ENCODE data around the gene BTBD17. TPM values are rescaled to one million over a fixed set of nuclear protein-coding genes. Genes with fewer than 3 reads are reported as not detected.

BTBD17 gene
- total RNA-seq, 2 donors from 2014 or later = 0.18 TPM; not detected in 1

GRCh38 chr17:74356646-74357465, 4.8 kb downstream of the BTBD17 start:
- Histone ChIP-seq H3K36me3 (ENCODE audit: control insufficient read depth, insufficient read depth, low read length) (no peaks in the 10 kb centered on the region), H3K9me3 (ENCODE audit: control insufficient read depth, low read length) (no peaks in the 10 kb centered on the region), H3K4me3 (ENCODE audit: low read length) (peak overlapping the region; percentile 40), H3K27ac (ENCODE audit: low read depth, low read length) (no peak overlapping the region), H3K9ac (ENCODE audit: extremely low read depth, low read length, poor library complexity, severe bottlenecking) (no peak overlapping the region), H3K4me1 (ENCODE audit: control insufficient read depth, insufficient read depth, low read length) (no peaks in the 10 kb centered on the region), H3K27me3 (ENCODE audit: control insufficient read depth, insufficient read depth, low read length, poor library complexity, severe bottlenecking) (peaks cover 70% of the 10 kb centered on the region)
- TF ChIP-seq, protein P1, sequence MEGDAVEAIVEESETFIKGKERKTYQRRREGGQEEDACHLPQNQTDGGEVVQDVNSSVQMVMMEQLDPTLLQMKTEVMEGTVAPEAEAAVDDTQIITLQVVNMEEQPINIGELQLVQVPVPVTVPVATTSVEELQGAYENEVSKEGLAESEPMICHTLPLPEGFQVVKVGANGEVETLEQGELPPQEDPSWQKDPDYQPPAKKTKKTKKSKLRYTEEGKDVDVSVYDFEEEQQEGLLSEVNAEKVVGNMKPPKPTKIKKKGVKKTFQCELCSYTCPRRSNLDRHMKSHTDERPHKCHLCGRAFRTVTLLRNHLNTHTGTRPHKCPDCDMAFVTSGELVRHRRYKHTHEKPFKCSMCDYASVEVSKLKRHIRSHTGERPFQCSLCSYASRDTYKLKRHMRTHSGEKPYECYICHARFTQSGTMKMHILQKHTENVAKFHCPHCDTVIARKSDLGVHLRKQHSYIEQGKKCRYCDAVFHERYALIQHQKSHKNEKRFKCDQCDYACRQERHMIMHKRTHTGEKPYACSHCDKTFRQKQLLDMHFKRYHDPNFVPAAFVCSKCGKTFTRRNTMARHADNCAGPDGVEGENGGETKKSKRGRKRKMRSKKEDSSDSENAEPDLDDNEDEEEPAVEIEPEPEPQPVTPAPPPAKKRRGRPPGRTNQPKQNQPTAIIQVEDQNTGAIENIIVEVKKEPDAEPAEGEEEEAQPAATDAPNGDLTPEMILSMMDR (conservative IDR thresholded peaks at IDR 0.05) = peak; percentile 32
- H3K27me3 Mint-ChIP-seq (ENCODE audit: insufficient read depth) = peaks cover 79% of the 10 kb centered on the region
- peak overlapping the region; percentile 47 for H3K4me3 Mint-ChIP-seq
- H3K36me3 Mint-ChIP-seq (ENCODE audit: low read depth) = no peaks in the 10 kb centered on the region
- no peaks in the 10 kb centered on the region for H3K9me3 Mint-ChIP-seq
- peaks cover 2% of the 10 kb centered on the region for H3K4me1 Mint-ChIP-seq
- 6 to 8% methylated on average over 70 to 105 of the region's 105 CpGs for WGBS, 2 experiments (ENCODE audit: insufficient coverage in 1 of 2, insufficient read length in 1 of 2)
- H3K27ac Mint-ChIP-seq = no peak overlapping the region
- DNase-seq = no peak

GRCh38 chr17:74355065-74355464, 6.6 kb downstream of the BTBD17 start:
- H3K27me3 Mint-ChIP-seq (ENCODE audit: insufficient read depth) = peaks cover 93% of the 10 kb centered on the region
- Histone ChIP-seq H3K36me3 (ENCODE audit: control insufficient read depth, insufficient read depth, low read length) (no peaks in the 10 kb centered on the region), H3K4me1 (ENCODE audit: control insufficient read depth, insufficient read depth, low read length) (no peaks in the 10 kb centered on the region), H3K9me3 (ENCODE audit: control insufficient read depth, low read length) (no peaks in the 10 kb centered on the region), H3K27me3 (ENCODE audit: control insufficient read depth, insufficient read depth, low read length, poor library complexity, severe bottlenecking) (peaks cover 88% of the 10 kb centered on the region), H3K4me3 (ENCODE audit: low read length) (no peak overlapping the region), H3K27ac (ENCODE audit: low read depth, low read length) (no peak overlapping the region), H3K9ac (ENCODE audit: extremely low read depth, low read length, poor library complexity, severe bottlenecking) (no peak overlapping the region)
- no peak overlapping the region for H3K27ac Mint-ChIP-seq
- peaks cover 2% of the 10 kb centered on the region for H3K4me1 Mint-ChIP-seq
- H3K36me3 Mint-ChIP-seq (ENCODE audit: low read depth) = no peaks in the 10 kb centered on the region
- no peak for DNase-seq
- H3K4me3 Mint-ChIP-seq = no peak overlapping the region
- TF ChIP-seq, protein P1 (conservative IDR thresholded peaks at IDR 0.05) = no peak
- no peaks in the 10 kb centered on the region for H3K9me3 Mint-ChIP-seq
- WGBS, 2 experiments (ENCODE audit: insufficient coverage in 1 of 2, insufficient read length in 1 of 2) = 80 to 81% methylated on average over 5 to 8 of the region's 8 CpGs

GRCh38 chr17:74354561-74354960, 7.1 kb downstream of the BTBD17 start:
- Histone ChIP-seq H3K36me3 (ENCODE audit: control insufficient read depth, insufficient read depth, low read length) (no peaks in the 10 kb centered on the region), H3K9ac (ENCODE audit: extremely low read depth, low read length, poor library complexity, severe bottlenecking) (no peak overlapping the region), H3K27ac (ENCODE audit: low read depth, low read length) (no peak overlapping the region), H3K27me3 (ENCODE audit: control insufficient read depth, insufficient read depth, low read length, poor library complexity, severe bottlenecking) (peaks cover 89% of the 10 kb centered on the region), H3K4me1 (ENCODE audit: control insufficient read depth, insufficient read depth, low read length) (no peaks in the 10 kb centered on the region), H3K9me3 (ENCODE audit: control insufficient read depth, low read length) (no peaks in the 10 kb centered on the region), H3K4me3 (ENCODE audit: low read length) (no peak overlapping the region)
- Mint-ChIP-seq H3K4me1 (peaks cover 2% of the 10 kb centered on the region), H3K4me3 (no peak overlapping the region), H3K36me3 (ENCODE audit: low read depth) (no peaks in the 10 kb centered on the region), H3K9me3 (no peaks in the 10 kb centered on the region), H3K27me3 (ENCODE audit: insufficient read depth) (peaks cover 92% of the 10 kb centered on the region), H3K27ac (no peak overlapping the region)
- DNase-seq = no peak
- TF ChIP-seq, protein P1 (conservative IDR thresholded peaks at IDR 0.05) = no peak
- 93 to 96% methylated on average over 4 to 10 of the region's 10 CpGs for WGBS, 2 experiments (ENCODE audit: insufficient coverage in 1 of 2, insufficient read length in 1 of 2)

Data from endodermal cell (in vitro differentiated cells).